Hepatocyte (in vitro differentiated cells): ENCODE data around the gene GOLGA8N. TPM values are rescaled to one million over a fixed set of nuclear protein-coding genes. Genes with fewer than 3 reads are reported as not detected.
"Not testable (repeated sequence)": the region's sequence is repeated elsewhere in the genome, so short reads cannot be mapped to it uniquely, and the experiment has no call there.

ENCODE experiments used
- DNase-seq: peaks from one replicate; pipeline ENCODE4 v3.0.0-alpha.2; 2016; ENCODE audit warnings: low spot score
- H2AFZ ChIP-seq: fragments of 200-600 bp; sonication (generic); 2 replicates; pipeline ENCODE4 v1.6.0; 2016; ENCODE audit warnings: antibody characterized with exemption, mild to moderate bottlenecking
- H3K27ac ChIP-seq: fragments of 200-600 bp; sonication (generic); 2 replicates; pipeline ENCODE4 v1.5.1; 2016; ENCODE audit warnings: mild to moderate bottlenecking
- H3K27me3 ChIP-seq: fragments of 200-600 bp; sonication (generic); 2 replicates; pipeline ENCODE4 v1.6.1; 2016
- H3K36me3 ChIP-seq: fragments of 200-600 bp; sonication (generic); replicated peaks from 2 replicates; pipeline ENCODE4 v1.5.1; 2016; ENCODE audit warnings: low read depth; ENCODE audit not compliant: insufficient read depth
- H3K4me1 ChIP-seq: fragments of 200-600 bp; sonication (generic); 2 replicates; pipeline ENCODE4 v1.5.1; 2016; ENCODE audit warnings: mild to moderate bottlenecking, moderate library complexity; ENCODE audit not compliant: insufficient read depth
- H3K4me2 ChIP-seq: fragments of 200-600 bp; sonication (generic); 2 replicates; pipeline ENCODE4 v1.6.0; 2016
- H3K4me3 ChIP-seq: fragments of 200-600 bp; sonication (generic); 2 replicates; pipeline ENCODE4 v1.5.1; 2016; ENCODE audit warnings: mild to moderate bottlenecking
- H3K79me2 ChIP-seq: fragments of 200-600 bp; sonication (generic); 2 replicates; pipeline ENCODE4 v1.6.0; 2017; ENCODE audit warnings: mild to moderate bottlenecking
- H3K9me2 ChIP-seq: fragments of 200-600 bp; sonication (generic); replicated peaks from 2 replicates; pipeline ENCODE4 v1.6.0; 2017; ENCODE audit warnings: mild to moderate bottlenecking; ENCODE audit not compliant: insufficient read depth
- H3K9me3 ChIP-seq: fragments of 200-600 bp; sonication (generic); 2 replicates; pipeline ENCODE4 v1.5.1; 2016; ENCODE audit warnings: low read depth, mild to moderate bottlenecking
- H4K20me1 ChIP-seq: fragments of 200-600 bp; sonication (generic); 2 replicates; pipeline ENCODE4 v1.6.0; 2016; ENCODE audit warnings: mild to moderate bottlenecking; ENCODE audit not compliant: insufficient read depth, poor library complexity, severe bottlenecking
- EZH2 ChIP-seq: fragments of 200-600 bp; sonication (generic); IDR thresholded peaks from 2 replicates; pipeline ENCODE4 v1.6.1; 2016; ENCODE audit warnings: antibody characterized with exemption, mild to moderate bottlenecking, borderline replicate concordance
- EZH2phosphoT487 ChIP-seq: fragments of 200-600 bp; sonication (generic); IDR thresholded peaks from one replicate; pipeline ENCODE4 v1.6.1; 2018; ENCODE audit warnings: antibody characterized with exemption, mild to moderate bottlenecking, low read depth, moderate library complexity; ENCODE audit not compliant: unreplicated experiment, severe bottlenecking
- WGBS: methylation state at CpG from one replicate; pipeline ENCODE4 v1.1.6; 2016; ENCODE audit warnings: low lambda C conversion rate; ENCODE audit errors: missing lambda C conversion rate; 5-methylcytosine and 5-hydroxymethylcytosine counted together
- polyA plus RNA-seq: library from polyadenylated mRNA; unstranded; fragments of >200 nt; fragmentation: Nextera tagmentation; extraction: Ambion mirVana; gene quantifications from 2 replicates; pipeline ENCODE4 v1.2.1, GENCODE V29; 2016
- total RNA-seq: library from RNA; depleted of rRNA; stranded (reverse); fragments of >200 nt; gene quantifications from 2 replicates; pipeline ENCODE4 v1.2.3, GENCODE V29; 2014
- TF ChIP-seq, protein P1 (sequence below): fragments of 200-600 bp; sonication (generic); IDR thresholded peaks from 2 replicates; pipeline ENCODE4 v1.5.1; 2016; ENCODE audit warnings: antibody characterized with exemption, mild to moderate bottlenecking; ENCODE audit not compliant: poor library complexity

Gene GOLGA8N
- total and polyA plus RNA-seq, 2 experiments from 2014 or later, result 0.99 to 3.2 TPM

DNA sequence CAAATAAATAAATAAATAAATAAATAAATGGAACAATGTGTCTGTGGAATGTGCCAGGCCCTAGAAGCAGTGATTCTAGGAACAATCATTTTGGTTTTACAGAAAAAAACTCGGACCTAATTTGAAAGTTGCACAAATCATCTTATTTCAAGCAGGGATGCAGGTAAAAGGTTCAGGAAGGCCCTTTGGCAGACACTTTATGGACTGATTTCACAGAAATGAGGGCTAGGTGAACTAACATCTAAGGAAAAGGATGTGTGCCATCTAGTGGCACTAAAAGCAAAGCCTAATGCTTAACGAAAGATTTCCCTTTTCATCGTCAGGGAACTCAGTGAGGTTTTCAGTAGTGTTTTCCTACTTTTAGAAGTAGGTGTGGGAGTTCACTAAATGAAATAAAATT lies 17.5 kb downstream of the GOLGA8N start:
- peak; percentile 34 for DNase-seq
- not testable (repeated sequence) for H3K79me2 ChIP-seq, H3K36me3 ChIP-seq, H3K9me2 ChIP-seq, H3K27me3 ChIP-seq, H2AFZ ChIP-seq, H3K9me3 ChIP-seq, H3K4me1 ChIP-seq, H3K4me2 ChIP-seq, H3K27ac ChIP-seq, H4K20me1 ChIP-seq, H3K4me3 ChIP-seq
- TF ChIP-seq, protein P1, sequence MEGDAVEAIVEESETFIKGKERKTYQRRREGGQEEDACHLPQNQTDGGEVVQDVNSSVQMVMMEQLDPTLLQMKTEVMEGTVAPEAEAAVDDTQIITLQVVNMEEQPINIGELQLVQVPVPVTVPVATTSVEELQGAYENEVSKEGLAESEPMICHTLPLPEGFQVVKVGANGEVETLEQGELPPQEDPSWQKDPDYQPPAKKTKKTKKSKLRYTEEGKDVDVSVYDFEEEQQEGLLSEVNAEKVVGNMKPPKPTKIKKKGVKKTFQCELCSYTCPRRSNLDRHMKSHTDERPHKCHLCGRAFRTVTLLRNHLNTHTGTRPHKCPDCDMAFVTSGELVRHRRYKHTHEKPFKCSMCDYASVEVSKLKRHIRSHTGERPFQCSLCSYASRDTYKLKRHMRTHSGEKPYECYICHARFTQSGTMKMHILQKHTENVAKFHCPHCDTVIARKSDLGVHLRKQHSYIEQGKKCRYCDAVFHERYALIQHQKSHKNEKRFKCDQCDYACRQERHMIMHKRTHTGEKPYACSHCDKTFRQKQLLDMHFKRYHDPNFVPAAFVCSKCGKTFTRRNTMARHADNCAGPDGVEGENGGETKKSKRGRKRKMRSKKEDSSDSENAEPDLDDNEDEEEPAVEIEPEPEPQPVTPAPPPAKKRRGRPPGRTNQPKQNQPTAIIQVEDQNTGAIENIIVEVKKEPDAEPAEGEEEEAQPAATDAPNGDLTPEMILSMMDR, result peak; percentile 46
- WGBS, result 5% methylated on average over 2 of the region's 3 CpGs

- not testable (repeated sequence) for H3K4me1 ChIP-seq, H3K36me3 ChIP-seq, H3K27me3 ChIP-seq, H3K9me3 ChIP-seq, H4K20me1 ChIP-seq, H3K9me2 ChIP-seq, H2AFZ ChIP-seq
- peak; percentile 37 for DNase-seq
- Histone ChIP-seq H3K4me3 (peak overlapping the region; percentile 39), H3K4me2 (peak overlapping the region; percentile 51), H3K79me2 (peaks cover 28% of the 10 kb centered on the region), H3K27ac (peak overlapping the region; percentile 95)
- WGBS, result 0% methylated on average over 8 of the region's 16 CpGs
Observed at GRCh38 chr15:32614712-32615050, 21.4 kb downstream of the GOLGA8N start.

GRCh38 chr15:32615051-32615870 lies 22.0 kb downstream of the GOLGA8N start, which contains the start of gene ARHGAP11A:
TSS of gene ARHGAP11A (plus strand) at chr15:32615504. CDS start at chr15:32616212, 708 bp downstream.
- not testable (repeated sequence) for H3K9me3 ChIP-seq, H3K36me3 ChIP-seq, H3K4me1 ChIP-seq, H3K9me2 ChIP-seq, H4K20me1 ChIP-seq, H3K27me3 ChIP-seq
- under 1% methylated on average over 29 of the region's 43 CpGs for WGBS
- Histone ChIP-seq H3K79me2 (peaks cover 28% of the 10 kb centered on the region), H3K27ac (peak within 1 kb of the TSS; percentile 95), H3K4me3 (peak within 1 kb of the TSS; percentile 49), H3K4me2 (peak within 1 kb of the TSS; percentile 90), H2AFZ (peak within 1 kb of the TSS; percentile 96)
- peak; percentile 66 for DNase-seq

DNA sequence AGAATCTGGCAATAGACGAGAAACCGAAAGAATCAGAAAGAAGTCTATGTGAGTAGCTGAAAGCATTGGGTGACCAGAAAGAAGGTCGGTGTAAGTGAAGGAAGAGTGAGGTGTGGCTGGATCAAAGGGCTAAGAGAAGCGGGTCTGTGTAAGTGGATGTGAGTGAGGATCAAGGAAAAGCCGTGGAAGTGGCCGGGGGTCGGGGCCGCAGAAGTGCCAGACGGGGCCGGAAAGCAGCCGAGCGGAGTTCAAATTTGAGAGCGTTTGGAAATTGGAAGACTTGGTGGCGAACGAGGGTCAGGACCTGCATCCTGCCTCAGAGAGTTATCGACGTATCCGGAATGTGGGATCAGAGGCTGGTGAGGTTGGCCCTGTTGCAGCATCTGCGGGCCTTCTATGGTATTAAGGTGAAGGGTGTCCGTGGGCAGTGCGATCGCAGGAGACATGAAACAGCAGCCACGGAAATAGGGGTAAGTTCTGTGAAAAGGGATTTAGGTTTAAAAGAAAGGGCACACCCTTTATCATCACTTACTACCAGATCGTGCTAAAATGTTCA lies 22.7 kb downstream of the GOLGA8N start:
- H3K9me2 ChIP-seq, DNase-seq, H3K27me3 ChIP-seq, H3K4me1 ChIP-seq, H3K9me3 ChIP-seq, H4K20me1 ChIP-seq, H3K36me3 ChIP-seq: not testable (repeated sequence)
- WGBS, result 3% methylated on average over 13 of the region's 24 CpGs
- Histone ChIP-seq H3K27ac (peak overlapping the region; percentile 66), H2AFZ (peak overlapping the region; percentile 96), H3K4me2 (peak overlapping the region; percentile 90), H3K4me3 (peak overlapping the region; percentile 49), H3K79me2 (peaks cover 28% of the 10 kb centered on the region)

GRCh38 chr15:32636410-32636809 lies 43.2 kb downstream of the GOLGA8N start:
- Histone ChIP-seq H4K20me1 (no peaks in the 10 kb centered on the region), H3K9me2 (no peaks in the 10 kb centered on the region), H3K27me3 (no peaks in the 10 kb centered on the region), H3K4me1 (no peaks in the 10 kb centered on the region), H3K4me3 (no peak overlapping the region), H3K4me2 (no peak overlapping the region), H3K36me3 (no peaks in the 10 kb centered on the region), H3K27ac (no peak overlapping the region), H3K9me3 (no peaks in the 10 kb centered on the region), H3K79me2 (no peaks in the 10 kb centered on the region), H2AFZ (no peak overlapping the region)
- TF ChIP-seq EZH2phosphoT487 (no peak), EZH2 (no peak)
- TF ChIP-seq, protein P1, result no peak
- DNase-seq, result no peak
- 96% methylated on average over 3 of the region's 3 CpGs for WGBS
